ENCODE results near the gene AGO4. TPM values are rescaled to one million over a fixed set of nuclear protein-coding genes. Genes with fewer than 3 reads are reported as not detected.
"Not testable (repeated sequence)": the region's sequence is repeated elsewhere in the genome, so short reads cannot be mapped to it uniquely, and the experiment has no call there.

Gene AGO4
- total RNA-seq, 5 donors from 2014 or later (not counting 1 experiment from before 2014, with no cell fraction given), result 11.5 to 29.7 (median 18.9) TPM

GRCh38 chr1:35788139-35788538 is 19.7 kb upstream of the AGO4 start:
- Mint-ChIP-seq H3K4me3 (no peak overlapping the region), H3K27me3 (no peaks in the 10 kb centered on the region), H3K36me3 (no peaks in the 10 kb centered on the region), H3K27ac (no peak overlapping the region), H3K4me1 (no peaks in the 10 kb centered on the region), H3K9me3 (no peaks in the 10 kb centered on the region)
- Histone ChIP-seq H3K4me3 (ENCODE audit: control insufficient read depth in 1 of 2, extremely low read depth in 1 of 2, low read length in 1 of 2) (no peak overlapping the region), H3K9me3 (no peaks in the 10 kb centered on the region), H3K4me1 (ENCODE audit: control insufficient read depth in 1 of 2, extremely low read depth in 1 of 2, insufficient read depth in 2 of 2, low read length in 2 of 2) (no peaks in the 10 kb centered on the region), H3K27me3 (replicated peaks in 1 of 2; ENCODE audit: control insufficient read depth in 2 of 2, extremely low read depth in 1 of 2, insufficient read depth in 2 of 2, low read length in 1 of 2) (no peaks in the 10 kb centered on the region), H3K36me3 (ENCODE audit: control insufficient read depth in 2 of 2, extremely low read depth in 1 of 2, insufficient read depth in 1 of 2, low read length in 1 of 2) (no peaks in the 10 kb centered on the region), H3K27ac (ENCODE audit: low read length) (no peak overlapping the region)
- no peak for DNase-seq
- CTCF ChIA-PET, result interaction anchor here in 1 of 2 donors (0.6 kb wide), 1 partner anchor 1255 kb away, joined by 11 read pairs; no protein-coding TSS in a partner anchor
- POLR2A ChIA-PET, result no interaction called here
- WGBS (ENCODE audit: insufficient coverage), result 94% methylated on average over 2 of the region's 3 CpGs
- ATAC-seq (replicated peaks in 1 of 4), result no peak

GRCh38 chr1:35790670-35791069 is 17.1 kb upstream of the AGO4 start:
- POLR2A ChIA-PET, result interaction anchor here in 1 of 2 donors (0.7 kb wide), 1 partner anchor 102 kb away, joined by 7 read pairs; no protein-coding TSS in a partner anchor
- H3K4me3 ChIP-seq (ENCODE audit: control insufficient read depth in 1 of 2, extremely low read depth in 1 of 2, low read length in 1 of 2), result no peak overlapping the region
- H3K4me1 Mint-ChIP-seq, result no peaks in the 10 kb centered on the region
- no peak overlapping the region for H3K27ac Mint-ChIP-seq
- no peaks in the 10 kb centered on the region for H3K4me1 ChIP-seq (ENCODE audit: control insufficient read depth in 1 of 2, extremely low read depth in 1 of 2, insufficient read depth in 2 of 2, low read length in 2 of 2)
- CTCF ChIA-PET, result interaction anchor here in 1 of 2 donors (0.7 kb wide), 1 partner anchor 340 kb away, joined by 6 read pairs; no protein-coding TSS in a partner anchor
- ATAC-seq (replicated peaks in 1 of 4) (no peak), DNase-seq (no peak)
- H3K9me3 ChIP-seq, result no peaks in the 10 kb centered on the region
- H3K27me3 Mint-ChIP-seq, result no peaks in the 10 kb centered on the region
- H3K27me3 ChIP-seq (replicated peaks in 1 of 2; ENCODE audit: control insufficient read depth in 2 of 2, extremely low read depth in 1 of 2, insufficient read depth in 2 of 2, low read length in 1 of 2), result no peaks in the 10 kb centered on the region
- H3K4me3 Mint-ChIP-seq, result no peak overlapping the region
- H3K36me3 Mint-ChIP-seq, result no peaks in the 10 kb centered on the region
- H3K9me3 Mint-ChIP-seq, result no peaks in the 10 kb centered on the region
- no peaks in the 10 kb centered on the region for H3K36me3 ChIP-seq (ENCODE audit: control insufficient read depth in 2 of 2, extremely low read depth in 1 of 2, insufficient read depth in 1 of 2, low read length in 1 of 2)
- H3K27ac ChIP-seq (ENCODE audit: low read length), result no peak overlapping the region
- WGBS (ENCODE audit: insufficient coverage), result no CpG with 5 or more reads among the region's 2 CpGs

GRCh38 chr1:35795295-35795694 is 12.5 kb upstream of the AGO4 start:
- whole genome bisulfite sequencing (ENCODE audit: insufficient coverage), result 70% methylated on average over 5 of the region's 7 CpGs
- POLR2A ChIA-PET, result no interaction called here

GRCh38 chr1:35797380-35797779 is 10.4 kb upstream of the AGO4 start:
- no peak overlapping the region for H3K4me3 Mint-ChIP-seq
- ATAC-seq (replicated peaks in 1 of 4) (no peak), DNase-seq (no peak)
- H3K36me3 Mint-ChIP-seq, result no peaks in the 10 kb centered on the region
- Histone ChIP-seq H3K27ac (ENCODE audit: low read length) (no peak overlapping the region), H3K27me3 (replicated peaks in 1 of 2; ENCODE audit: control insufficient read depth in 2 of 2, extremely low read depth in 1 of 2, insufficient read depth in 2 of 2, low read length in 1 of 2) (peaks cover 0 to 3% of the 10 kb centered on the region in 2 experiments), H3K4me1 (ENCODE audit: control insufficient read depth in 1 of 2, extremely low read depth in 1 of 2, insufficient read depth in 2 of 2, low read length in 2 of 2) (no peaks in the 10 kb centered on the region), H3K4me3 (ENCODE audit: control insufficient read depth in 1 of 2, extremely low read depth in 1 of 2, low read length in 1 of 2) (no peak overlapping the region), H3K9me3 (no peaks in the 10 kb centered on the region), H3K36me3 (ENCODE audit: control insufficient read depth in 2 of 2, extremely low read depth in 1 of 2, insufficient read depth in 1 of 2, low read length in 1 of 2) (no peaks in the 10 kb centered on the region)
- no peak overlapping the region for H3K27ac Mint-ChIP-seq
- no CpG with 5 or more reads among the region's 5 CpGs for WGBS (ENCODE audit: insufficient coverage)
- H3K9me3 Mint-ChIP-seq, result no peaks in the 10 kb centered on the region
- ChIA-PET CTCF (interaction anchor here in 1 of 2 donors (0.6 kb wide), 1 partner anchor 709 kb away, joined by 4 read pairs; no protein-coding TSS in a partner anchor), POLR2A (no interaction called here)
- H3K4me1 Mint-ChIP-seq, result peaks cover 0 to 6% (median 0%) of the 10 kb centered on the region in 3 donors
- H3K27me3 Mint-ChIP-seq, result no peaks in the 10 kb centered on the region

More at GRCh38 chr1:35795295-35795694, 12.5 kb upstream of the AGO4 start:
- Mint-ChIP-seq H3K27ac (no peak overlapping the region), H3K9me3 (no peaks in the 10 kb centered on the region), H3K27me3 (no peaks in the 10 kb centered on the region), H3K4me3 (no peak overlapping the region), H3K4me1 (peaks cover 0 to 5% (median 0%) of the 10 kb centered on the region in 3 donors), H3K36me3 (no peaks in the 10 kb centered on the region)
- no peaks in the 10 kb centered on the region for H3K9me3 ChIP-seq
- peaks cover 0 to 3% of the 10 kb centered on the region in 2 experiments for H3K27me3 ChIP-seq (replicated peaks in 1 of 2; ENCODE audit: control insufficient read depth in 2 of 2, extremely low read depth in 1 of 2, insufficient read depth in 2 of 2, low read length in 1 of 2)
- ATAC-seq (replicated peaks in 1 of 4) (no peak), DNase-seq (no peak)
- no peak overlapping the region for H3K4me3 ChIP-seq (ENCODE audit: control insufficient read depth in 1 of 2, extremely low read depth in 1 of 2, low read length in 1 of 2)
- CTCF ChIA-PET, result no interaction called here
- H3K36me3 ChIP-seq (ENCODE audit: control insufficient read depth in 2 of 2, extremely low read depth in 1 of 2, insufficient read depth in 1 of 2, low read length in 1 of 2), result no peaks in the 10 kb centered on the region
- H3K27ac ChIP-seq (ENCODE audit: low read length), result no peak overlapping the region
- no peaks in the 10 kb centered on the region for H3K4me1 ChIP-seq (ENCODE audit: control insufficient read depth in 1 of 2, extremely low read depth in 1 of 2, insufficient read depth in 2 of 2, low read length in 2 of 2)

GRCh38 chr1:35798019-35798418 is 9.8 kb upstream of the AGO4 start:
- no CpG with 5 or more reads among the region's 2 CpGs for WGBS (ENCODE audit: insufficient coverage)
- not testable (repeated sequence) for H3K4me1 Mint-ChIP-seq, H3K27ac Mint-ChIP-seq

GRCh38 chr1:35800167-35800887 is 7.5 kb upstream of the AGO4 start:
- H3K36me3 Mint-ChIP-seq; H3K9me3 ChIP-seq; H3K4me3 Mint-ChIP-seq; H3K9me3 Mint-ChIP-seq; POLR2A ChIA-PET; H3K27me3 Mint-ChIP-seq; H3K4me3 ChIP-seq (ENCODE audit: control insufficient read depth in 1 of 2, extremely low read depth in 1 of 2, low read length in 1 of 2); H3K36me3 ChIP-seq (ENCODE audit: control insufficient read depth in 2 of 2, extremely low read depth in 1 of 2, insufficient read depth in 1 of 2, low read length in 1 of 2); DNase-seq; H3K27me3 ChIP-seq (replicated peaks in 1 of 2; ENCODE audit: control insufficient read depth in 2 of 2, extremely low read depth in 1 of 2, insufficient read depth in 2 of 2, low read length in 1 of 2); ATAC-seq (replicated peaks in 1 of 4); H3K27ac ChIP-seq (ENCODE audit: low read length): not testable (repeated sequence)
- CTCF ChIA-PET, result interaction anchor here (0.6 to 0.7 kb wide), 2 partner anchors 281 to 702 kb away, joined by 3 to 6 read pairs; no protein-coding TSS in a partner anchor
- 100% methylated on average over 1 of the region's 11 CpGs for WGBS (ENCODE audit: insufficient coverage)
- H3K27ac Mint-ChIP-seq, result peak overlapping the region in 1 of 2 donors; percentile 62
- peaks cover 4 to 11% of the 10 kb centered on the region in 2 experiments for H3K4me1 ChIP-seq (ENCODE audit: control insufficient read depth in 1 of 2, extremely low read depth in 1 of 2, insufficient read depth in 2 of 2, low read length in 2 of 2)
- peaks cover 7 to 14% (median 8%) of the 10 kb centered on the region in 3 donors for H3K4me1 Mint-ChIP-seq

More at GRCh38 chr1:35798019-35798418, 9.8 kb upstream of the AGO4 start:
- H3K9me3 ChIP-seq; H3K4me3 Mint-ChIP-seq; H3K36me3 Mint-ChIP-seq; H3K27me3 ChIP-seq (replicated peaks in 1 of 2; ENCODE audit: control insufficient read depth in 2 of 2, extremely low read depth in 1 of 2, insufficient read depth in 2 of 2, low read length in 1 of 2); CTCF ChIA-PET; H3K36me3 ChIP-seq (ENCODE audit: control insufficient read depth in 2 of 2, extremely low read depth in 1 of 2, insufficient read depth in 1 of 2, low read length in 1 of 2); H3K4me1 ChIP-seq (ENCODE audit: control insufficient read depth in 1 of 2, extremely low read depth in 1 of 2, insufficient read depth in 2 of 2, low read length in 2 of 2); POLR2A ChIA-PET; DNase-seq; H3K27ac ChIP-seq (ENCODE audit: low read length); ATAC-seq (replicated peaks in 1 of 4); H3K4me3 ChIP-seq (ENCODE audit: control insufficient read depth in 1 of 2, extremely low read depth in 1 of 2, low read length in 1 of 2); H3K27me3 Mint-ChIP-seq; H3K9me3 Mint-ChIP-seq: not testable (repeated sequence)
